DMS153 treated with DMSO at 0.1 percent for 48 hours (cell line): ENCODE results near the gene KLHDC9.
A peak's percentile ranks its signal among the peaks of the same experiment; 100 is the strongest.
"Not testable (repeated sequence)": the region's sequence is repeated elsewhere in the genome, so short reads cannot be mapped to it uniquely, and the experiment has no call there.

Experiments used
- DNase-seq: peaks from one replicate; lab custom pipeline; 2025; ENCODE audit not compliant: unreplicated experiment; lab: John Stamatoyannopoulos, UW

Gene KLHDC9, protein sequence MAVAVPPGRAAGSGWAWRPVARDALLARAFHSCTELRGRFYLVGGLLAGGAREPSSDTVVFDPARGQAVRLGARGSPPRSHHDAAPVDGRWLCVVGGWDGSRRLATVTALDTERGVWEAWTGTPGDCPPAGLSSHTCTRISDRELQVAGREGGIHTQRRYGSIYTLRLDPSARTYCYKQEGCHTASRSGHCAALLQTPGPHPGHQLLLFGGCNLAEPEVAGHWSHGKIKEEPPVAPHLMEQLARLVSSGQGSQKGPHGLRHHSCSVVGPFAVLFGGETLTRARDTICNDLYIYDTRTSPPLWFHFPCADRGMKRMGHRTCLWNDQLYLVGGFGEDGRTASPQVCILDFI

GRCh38 chr1:161098210-161099068 lies at the start of gene KLHDC9:
TSS of gene KLHDC9 (plus strand) at chr1:161098361. CDS start at chr1:161098536, 175 bp downstream.
- DNase-seq, result peak; percentile 95

DNA sequence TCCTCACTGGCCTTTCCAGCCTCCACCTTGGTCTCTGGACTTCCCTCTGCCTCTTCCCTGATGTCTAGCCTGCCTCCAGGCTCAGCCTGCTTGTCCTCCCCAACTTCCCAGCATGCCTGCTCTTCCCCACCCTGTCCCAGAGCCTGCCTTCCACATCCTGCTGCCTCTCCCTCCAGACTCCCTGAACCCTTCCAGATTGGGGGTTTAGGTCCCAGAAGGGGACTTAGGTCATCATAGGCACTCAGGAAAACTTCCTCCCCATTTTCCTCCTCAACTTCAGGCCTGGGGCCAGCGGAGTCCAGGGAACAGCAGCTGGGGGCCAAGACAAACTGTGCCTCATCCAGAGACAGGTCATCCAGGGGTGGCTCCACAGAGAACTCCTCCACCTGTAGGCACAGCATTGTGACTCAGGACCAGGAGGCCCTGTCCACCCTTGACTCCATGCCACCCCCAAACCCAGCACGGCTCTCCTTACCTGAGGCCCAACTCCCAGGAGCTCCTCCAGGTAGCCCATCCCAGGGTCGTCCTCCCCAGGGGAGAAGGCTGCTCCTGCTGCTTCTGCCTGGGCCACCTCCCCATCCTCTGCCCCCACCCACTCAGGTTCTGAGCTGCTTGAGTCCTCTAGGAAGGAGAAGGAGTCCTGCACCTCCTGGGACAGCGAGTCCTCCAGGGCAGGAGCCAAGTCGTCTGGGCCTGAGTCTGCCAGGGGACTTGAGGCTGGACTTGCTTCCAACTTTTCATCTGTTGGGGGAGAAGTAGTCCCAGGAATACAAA lies 49.0 kb upstream of the KLHDC9 start:
- no peak for DNase-seq

DNA sequence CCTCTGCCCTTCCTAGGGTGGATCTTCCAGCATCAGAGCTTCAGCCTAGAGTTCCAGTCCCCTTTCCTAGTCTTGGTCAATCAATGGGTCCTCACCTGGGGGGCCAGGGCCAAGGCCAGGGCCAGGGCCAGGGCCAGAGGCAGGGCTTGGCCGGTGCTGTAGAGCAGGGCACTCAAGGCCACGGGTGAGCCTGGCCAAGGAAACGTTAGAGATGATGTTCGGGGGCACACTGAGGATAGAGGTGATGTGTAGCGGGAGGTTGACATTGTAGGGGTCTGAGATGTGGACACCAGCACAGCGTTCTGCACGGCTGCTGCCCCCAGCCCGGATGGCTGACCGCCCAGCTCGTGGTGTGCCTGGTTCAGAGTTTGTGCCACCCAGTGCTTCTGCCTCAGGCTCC lies 46.9 kb upstream of the KLHDC9 start:
- DNase-seq, result no peak

GRCh38 chr1:161052899-161053298 lies 45.3 kb upstream of the KLHDC9 start:
- DNase-seq, result no peak

DNA sequence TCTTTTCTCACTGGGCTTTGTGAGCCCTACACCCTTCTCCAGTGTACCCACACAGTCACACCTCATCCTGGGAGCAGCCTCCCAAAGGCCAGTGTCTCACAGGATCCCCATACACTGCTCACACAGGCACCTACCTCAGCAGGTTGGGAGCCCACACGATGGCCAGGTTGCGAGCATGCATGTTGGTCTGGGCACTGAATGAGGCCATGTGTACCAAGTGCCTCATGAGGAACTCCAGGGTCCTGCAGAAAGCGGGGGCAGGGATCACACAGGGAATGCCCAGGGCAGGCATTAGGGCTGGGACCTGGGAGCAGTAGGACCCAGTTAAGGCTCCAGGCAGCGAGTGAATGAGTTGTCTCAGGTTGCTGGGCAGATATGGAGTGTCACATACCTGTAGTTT lies 43.9 kb upstream of the KLHDC9 start:
- DNase-seq, result no peak

- no peak for DNase-seq
Measured at GRCh38 chr1:161054805-161055204, 43.4 kb upstream of the KLHDC9 start.

DNA sequence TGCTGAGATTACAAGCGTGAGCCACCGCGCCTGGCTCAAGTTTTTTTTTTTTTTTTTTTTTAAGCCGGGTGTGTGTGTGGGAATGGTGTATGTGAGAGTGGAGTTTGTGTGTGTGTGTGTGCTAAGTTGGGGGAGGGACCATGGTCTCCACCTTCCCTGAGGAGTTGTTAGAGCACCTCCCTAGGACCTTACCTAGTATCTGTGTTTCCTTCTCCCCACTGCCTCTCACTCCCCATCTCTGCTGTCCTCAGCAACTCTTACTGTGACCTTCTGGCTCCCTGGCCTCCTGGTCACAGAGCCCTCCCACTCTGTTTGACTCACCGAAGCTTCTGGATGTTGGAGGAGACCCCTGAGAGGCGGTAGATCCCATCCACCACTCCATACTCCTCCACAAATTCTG lies 38.9 kb upstream of the KLHDC9 start:
- no peak for DNase-seq

- DNase-seq, result no peak
Measured at GRCh38 chr1:161061419-161061818, 36.7 kb upstream of the KLHDC9 start.

DNA sequence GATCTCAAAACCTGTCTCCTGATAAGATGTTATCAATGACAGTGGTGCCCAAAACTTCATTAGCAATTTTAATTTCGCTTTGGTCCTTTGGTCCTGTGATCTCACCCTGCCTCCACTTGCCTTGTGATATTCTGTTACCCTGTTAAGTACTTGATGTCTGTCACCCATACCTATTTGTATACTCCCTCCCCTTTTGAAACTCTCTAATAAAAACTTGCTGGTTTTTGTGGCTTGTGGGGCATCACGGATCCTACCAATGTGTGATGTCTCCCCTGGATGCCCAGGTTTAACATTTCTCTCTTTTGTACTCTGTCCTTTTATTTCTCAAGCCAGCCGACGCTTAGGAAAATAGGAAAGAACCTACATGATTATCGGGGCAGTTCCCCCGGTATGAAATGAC lies 34.2 kb upstream of the KLHDC9 start:
- DNase-seq, result not testable (repeated sequence)

- DNase-seq, result not testable (repeated sequence)
Measured at GRCh38 chr1:161065681-161066080, 32.5 kb upstream of the KLHDC9 start.

- DNase-seq, result no peak
Measured at GRCh38 chr1:161066694-161067093, 31.5 kb upstream of the KLHDC9 start.

DNA sequence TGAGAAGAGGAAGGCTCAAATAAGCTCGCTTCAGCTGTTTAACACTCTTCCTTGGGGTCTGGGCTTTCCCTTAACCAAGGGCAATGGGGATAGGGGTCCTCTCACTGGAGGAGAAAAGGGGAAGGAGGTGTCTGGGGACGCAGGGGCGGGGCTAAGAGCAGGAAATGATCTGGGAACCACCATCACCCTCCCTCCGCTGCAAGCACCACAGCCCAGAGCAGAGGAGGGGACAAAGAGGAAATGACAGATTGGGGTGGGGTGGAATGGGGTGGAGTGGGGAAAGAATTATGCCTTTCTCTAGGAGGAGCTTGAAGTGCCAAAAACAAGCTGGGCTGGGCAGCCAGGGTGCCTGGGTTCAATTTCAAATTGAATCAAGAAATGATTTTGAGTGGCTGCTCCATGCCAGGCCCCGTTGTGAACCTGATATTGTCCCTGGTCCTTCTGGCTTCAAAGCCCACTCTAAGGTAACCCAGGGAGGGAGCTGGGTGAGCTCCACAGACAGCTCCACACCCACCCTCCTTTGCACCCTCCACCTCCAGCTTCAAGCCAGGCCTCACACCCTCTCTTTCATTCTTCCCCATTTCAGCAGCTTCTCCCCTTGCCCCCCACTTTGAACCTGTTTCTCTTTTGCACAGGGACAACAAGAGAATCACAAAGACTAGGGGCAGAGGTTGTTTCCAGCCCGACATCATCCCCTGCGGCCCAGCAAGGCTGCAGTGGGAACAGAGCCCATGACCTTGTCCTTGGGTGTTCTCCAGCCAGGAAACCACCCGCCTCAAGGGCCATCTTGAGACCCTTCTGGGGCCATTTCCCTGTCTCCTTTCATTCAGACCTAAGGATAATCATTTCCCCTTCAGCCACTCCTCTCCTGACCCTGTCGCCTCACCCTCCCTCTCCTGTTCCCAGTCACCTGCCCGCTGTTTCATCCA lies 29.6 kb upstream of the KLHDC9 start:
- DNase-seq, result no peak

- DNase-seq, result no peak
Measured at GRCh38 chr1:161069241-161069640, 28.9 kb upstream of the KLHDC9 start.

DNA sequence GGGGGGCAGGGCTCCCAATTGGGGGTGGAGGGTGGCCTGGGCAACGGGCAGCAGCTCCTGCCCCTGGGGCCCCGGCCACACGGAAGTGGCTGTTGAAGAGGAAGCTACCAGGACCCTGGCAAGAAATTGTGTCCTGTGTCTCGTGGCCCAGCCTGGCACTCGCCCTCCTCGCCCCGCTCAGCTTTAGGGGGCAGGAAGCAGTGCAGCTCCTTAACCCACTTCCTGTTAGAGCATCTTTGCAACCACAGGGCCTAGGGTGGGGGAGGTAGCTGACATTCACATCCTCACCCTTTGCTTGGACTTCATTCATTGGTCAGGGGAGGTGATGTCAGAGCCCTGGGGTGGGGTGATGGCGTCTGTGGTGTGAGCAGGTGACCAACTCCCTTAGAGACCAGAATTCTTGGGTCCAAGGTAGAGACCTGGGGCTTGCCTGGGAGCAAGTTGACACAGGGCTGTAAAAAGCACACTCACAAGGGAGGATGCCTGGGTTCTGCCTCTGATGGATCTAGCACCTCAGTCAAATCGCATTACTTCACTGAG lies 28.4 kb upstream of the KLHDC9 start, which contains the start of gene ARHGAP30:
TSS of gene ARHGAP30 (minus strand) at position 161 of the 540 bp plus-strand sequence. CDS start 267 bp downstream, outside the sequence.
- DNase-seq, result no peak

GRCh38 chr1:161070761-161071160 lies 27.4 kb upstream of the KLHDC9 start:
- DNase-seq, result no peak

GRCh38 chr1:161071886-161072371 lies 26.2 kb upstream of the KLHDC9 start:
- DNase-seq, result peak; percentile 23

DNA sequence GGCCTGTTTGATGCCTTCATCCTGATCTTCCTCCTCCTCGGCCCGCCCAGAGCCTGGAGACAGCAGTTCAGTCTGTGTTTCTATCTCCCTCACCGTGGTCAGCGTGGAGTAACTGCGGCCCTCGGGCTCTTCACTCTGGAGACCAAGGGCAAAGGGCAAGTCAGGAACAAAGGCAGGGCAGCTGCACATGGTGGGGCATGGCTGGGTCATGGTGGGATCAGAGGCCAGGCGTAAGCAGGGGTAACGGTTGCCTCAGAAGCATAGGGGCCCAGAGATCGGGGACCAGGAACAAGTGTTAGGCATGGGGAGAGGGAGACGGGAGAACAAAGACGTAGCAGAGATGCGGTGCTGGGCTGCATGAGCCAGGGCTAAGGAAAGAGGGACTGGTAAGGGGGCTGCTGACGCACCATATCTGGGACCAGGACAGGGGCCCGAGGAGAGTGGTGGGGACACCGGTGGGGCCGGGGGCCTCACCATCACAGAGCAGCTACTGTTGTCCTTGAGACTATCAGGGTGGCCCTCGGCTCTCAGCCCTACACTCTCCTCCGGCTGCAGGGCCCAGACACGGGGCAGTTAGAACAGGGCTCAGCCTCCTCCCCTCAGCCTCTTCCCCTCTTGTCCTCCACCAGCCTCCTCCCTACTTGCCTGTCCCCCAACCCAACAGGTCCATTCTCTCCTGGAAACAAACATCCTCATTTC lies 25.3 kb upstream of the KLHDC9 start:
- no peak for DNase-seq

DNA sequence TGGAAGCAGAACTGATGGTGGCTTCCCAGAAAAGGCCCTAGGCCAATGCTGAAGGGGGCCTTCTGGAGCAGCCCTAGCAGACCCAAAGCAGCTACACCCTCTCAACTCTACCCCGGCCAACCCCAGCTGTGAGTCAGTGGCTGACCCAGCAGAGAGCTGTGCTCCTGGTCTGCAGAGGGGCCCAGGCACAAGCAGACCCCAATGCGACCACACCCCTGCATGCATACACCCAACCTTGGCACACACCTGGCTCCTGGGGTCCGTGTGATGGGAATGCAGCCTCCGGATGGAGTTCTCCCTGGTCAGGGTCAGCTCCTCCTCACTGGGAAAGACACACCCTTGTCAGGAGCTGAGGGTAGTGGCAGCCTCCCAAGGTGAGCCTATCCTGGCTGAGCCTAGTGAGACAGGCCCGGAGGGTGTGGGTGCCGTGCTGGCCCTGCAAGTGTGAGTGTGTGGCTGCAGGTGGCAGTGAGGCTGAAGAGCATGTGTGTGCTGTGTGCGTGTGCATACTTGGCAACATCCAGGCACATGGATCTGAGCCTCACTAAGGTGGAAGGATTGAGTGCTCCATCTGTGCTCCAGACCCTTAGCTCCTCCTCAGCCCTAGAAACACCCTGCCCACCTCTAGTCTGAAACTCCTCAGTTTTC lies 24.6 kb upstream of the KLHDC9 start:
- no peak for DNase-seq
